ENCODE data around the gene GPS1. TPM values are rescaled to one million over a fixed set of nuclear protein-coding genes. Genes with fewer than 3 reads are reported as not detected.

GPS1 gene
- total and polyA plus RNA-seq, 4 donors = 53.9 to 66.3 (median 58.8) TPM

DNA sequence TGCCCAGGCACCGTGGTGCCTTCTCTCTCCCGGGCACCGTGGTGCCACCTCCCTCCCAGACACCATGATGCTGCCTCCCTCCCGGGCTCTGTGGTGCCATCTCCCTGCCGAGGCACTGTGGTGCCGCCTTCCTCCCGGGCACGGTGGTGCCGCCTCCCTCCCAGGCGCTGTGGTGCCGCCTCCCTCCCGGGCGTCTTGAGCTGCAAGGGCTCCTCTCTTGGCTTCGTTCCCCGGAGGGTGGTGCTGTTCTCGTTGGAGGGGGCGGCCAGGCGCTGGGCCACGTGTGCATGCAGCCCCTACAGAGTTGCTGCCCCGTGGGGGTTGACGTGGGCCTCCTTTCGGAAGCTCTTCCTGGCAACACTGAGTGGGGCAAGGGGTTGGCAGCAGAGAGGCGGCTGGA lies 37.3 kb upstream of the GPS1 start:
- 76% methylated on average over 23 of the region's 23 CpGs for WGBS
- H3K4me1 ChIP-seq (ENCODE audit: control insufficient read depth in 4 of 4, insufficient read depth in 4 of 4, low read length in 3 of 4) = peaks cover 0 to 5% (median 0%) of the 10 kb centered on the region in 4 donors
- H3K27me3 ChIP-seq (ENCODE audit: control insufficient read depth in 4 of 4, insufficient read depth in 4 of 4, low read length in 3 of 4) = no peaks in the 10 kb centered on the region
- TF ChIP-seq, protein P1, sequence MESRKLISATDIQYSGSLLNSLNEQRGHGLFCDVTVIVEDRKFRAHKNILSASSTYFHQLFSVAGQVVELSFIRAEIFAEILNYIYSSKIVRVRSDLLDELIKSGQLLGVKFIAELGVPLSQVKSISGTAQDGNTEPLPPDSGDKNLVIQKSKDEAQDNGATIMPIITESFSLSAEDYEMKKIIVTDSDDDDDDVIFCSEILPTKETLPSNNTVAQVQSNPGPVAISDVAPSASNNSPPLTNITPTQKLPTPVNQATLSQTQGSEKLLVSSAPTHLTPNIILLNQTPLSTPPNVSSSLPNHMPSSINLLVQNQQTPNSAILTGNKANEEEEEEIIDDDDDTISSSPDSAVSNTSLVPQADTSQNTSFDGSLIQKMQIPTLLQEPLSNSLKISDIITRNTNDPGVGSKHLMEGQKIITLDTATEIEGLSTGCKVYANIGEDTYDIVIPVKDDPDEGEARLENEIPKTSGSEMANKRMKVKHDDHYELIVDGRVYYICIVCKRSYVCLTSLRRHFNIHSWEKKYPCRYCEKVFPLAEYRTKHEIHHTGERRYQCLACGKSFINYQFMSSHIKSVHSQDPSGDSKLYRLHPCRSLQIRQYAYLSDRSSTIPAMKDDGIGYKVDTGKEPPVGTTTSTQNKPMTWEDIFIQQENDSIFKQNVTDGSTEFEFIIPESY (IDR thresholded peaks at IDR 0.05) = no peak
- TF ChIP-seq RXRA (IDR thresholded peaks at IDR 0.05) = no peak
- TF ChIP-seq RAD21 (IDR thresholded peaks at IDR 0.05) = no peak
- no peak for TF ChIP-seq EGR1 (IDR thresholded peaks at IDR 0.05; ENCODE audit: low read depth in 2 of 2)
- TF ChIP-seq, protein P2, sequence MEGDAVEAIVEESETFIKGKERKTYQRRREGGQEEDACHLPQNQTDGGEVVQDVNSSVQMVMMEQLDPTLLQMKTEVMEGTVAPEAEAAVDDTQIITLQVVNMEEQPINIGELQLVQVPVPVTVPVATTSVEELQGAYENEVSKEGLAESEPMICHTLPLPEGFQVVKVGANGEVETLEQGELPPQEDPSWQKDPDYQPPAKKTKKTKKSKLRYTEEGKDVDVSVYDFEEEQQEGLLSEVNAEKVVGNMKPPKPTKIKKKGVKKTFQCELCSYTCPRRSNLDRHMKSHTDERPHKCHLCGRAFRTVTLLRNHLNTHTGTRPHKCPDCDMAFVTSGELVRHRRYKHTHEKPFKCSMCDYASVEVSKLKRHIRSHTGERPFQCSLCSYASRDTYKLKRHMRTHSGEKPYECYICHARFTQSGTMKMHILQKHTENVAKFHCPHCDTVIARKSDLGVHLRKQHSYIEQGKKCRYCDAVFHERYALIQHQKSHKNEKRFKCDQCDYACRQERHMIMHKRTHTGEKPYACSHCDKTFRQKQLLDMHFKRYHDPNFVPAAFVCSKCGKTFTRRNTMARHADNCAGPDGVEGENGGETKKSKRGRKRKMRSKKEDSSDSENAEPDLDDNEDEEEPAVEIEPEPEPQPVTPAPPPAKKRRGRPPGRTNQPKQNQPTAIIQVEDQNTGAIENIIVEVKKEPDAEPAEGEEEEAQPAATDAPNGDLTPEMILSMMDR (IDR thresholded peaks at IDR 0.05; ENCODE audit: low read depth, low read length, missing input control) = no peak
- no peak for TF ChIP-seq GABPA (IDR thresholded peaks at IDR 0.05 in 1 of 2, conservative IDR thresholded peaks at IDR 0.05 in 1 of 2)
- TF ChIP-seq, protein P3, sequence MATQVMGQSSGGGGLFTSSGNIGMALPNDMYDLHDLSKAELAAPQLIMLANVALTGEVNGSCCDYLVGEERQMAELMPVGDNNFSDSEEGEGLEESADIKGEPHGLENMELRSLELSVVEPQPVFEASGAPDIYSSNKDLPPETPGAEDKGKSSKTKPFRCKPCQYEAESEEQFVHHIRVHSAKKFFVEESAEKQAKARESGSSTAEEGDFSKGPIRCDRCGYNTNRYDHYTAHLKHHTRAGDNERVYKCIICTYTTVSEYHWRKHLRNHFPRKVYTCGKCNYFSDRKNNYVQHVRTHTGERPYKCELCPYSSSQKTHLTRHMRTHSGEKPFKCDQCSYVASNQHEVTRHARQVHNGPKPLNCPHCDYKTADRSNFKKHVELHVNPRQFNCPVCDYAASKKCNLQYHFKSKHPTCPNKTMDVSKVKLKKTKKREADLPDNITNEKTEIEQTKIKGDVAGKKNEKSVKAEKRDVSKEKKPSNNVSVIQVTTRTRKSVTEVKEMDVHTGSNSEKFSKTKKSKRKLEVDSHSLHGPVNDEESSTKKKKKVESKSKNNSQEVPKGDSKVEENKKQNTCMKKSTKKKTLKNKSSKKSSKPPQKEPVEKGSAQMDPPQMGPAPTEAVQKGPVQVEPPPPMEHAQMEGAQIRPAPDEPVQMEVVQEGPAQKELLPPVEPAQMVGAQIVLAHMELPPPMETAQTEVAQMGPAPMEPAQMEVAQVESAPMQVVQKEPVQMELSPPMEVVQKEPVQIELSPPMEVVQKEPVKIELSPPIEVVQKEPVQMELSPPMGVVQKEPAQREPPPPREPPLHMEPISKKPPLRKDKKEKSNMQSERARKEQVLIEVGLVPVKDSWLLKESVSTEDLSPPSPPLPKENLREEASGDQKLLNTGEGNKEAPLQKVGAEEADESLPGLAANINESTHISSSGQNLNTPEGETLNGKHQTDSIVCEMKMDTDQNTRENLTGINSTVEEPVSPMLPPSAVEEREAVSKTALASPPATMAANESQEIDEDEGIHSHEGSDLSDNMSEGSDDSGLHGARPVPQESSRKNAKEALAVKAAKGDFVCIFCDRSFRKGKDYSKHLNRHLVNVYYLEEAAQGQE (IDR thresholded peaks at IDR 0.05) = no peak
- no peak for TF ChIP-seq TAF1 (conservative IDR thresholded peaks at IDR 0.05)
- TF ChIP-seq HNF4A (conservative IDR thresholded peaks at IDR 0.05) = no peak
- TF ChIP-seq NR2F2 (IDR thresholded peaks at IDR 0.05) = no peak
- TF ChIP-seq, protein P4, sequence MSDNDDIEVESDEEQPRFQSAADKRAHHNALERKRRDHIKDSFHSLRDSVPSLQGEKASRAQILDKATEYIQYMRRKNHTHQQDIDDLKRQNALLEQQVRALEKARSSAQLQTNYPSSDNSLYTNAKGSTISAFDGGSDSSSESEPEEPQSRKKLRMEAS (IDR thresholded peaks at IDR 0.05) = no peak
- TF ChIP-seq FOXA2 (IDR thresholded peaks at IDR 0.05) = no peak
- no peak for TF ChIP-seq SP1 (IDR thresholded peaks at IDR 0.05)
- TF ChIP-seq, protein P5, sequence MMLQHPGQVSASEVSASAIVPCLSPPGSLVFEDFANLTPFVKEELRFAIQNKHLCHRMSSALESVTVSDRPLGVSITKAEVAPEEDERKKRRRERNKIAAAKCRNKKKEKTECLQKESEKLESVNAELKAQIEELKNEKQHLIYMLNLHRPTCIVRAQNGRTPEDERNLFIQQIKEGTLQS (IDR thresholded peaks at IDR 0.05) = no peak
- no peak for TF ChIP-seq YY1 (IDR thresholded peaks at IDR 0.05)
- TF ChIP-seq JUND (IDR thresholded peaks at IDR 0.05) = no peak
- TF ChIP-seq FOXA1 (IDR thresholded peaks at IDR 0.05) = no peak
- TF ChIP-seq HNF4G (IDR thresholded peaks at IDR 0.05) = no peak
- no peaks in the 10 kb centered on the region for H3K9me3 ChIP-seq (ENCODE audit: control insufficient read depth in 4 of 4, low read length in 3 of 4)
- no peak overlapping the region for H3K4me3 ChIP-seq (ENCODE audit: low read depth in 1 of 3, low read length in 3 of 3)
- DNase-seq (ENCODE audit: low spot score) = no peak
- H3K9ac ChIP-seq (ENCODE audit: low read depth in 1 of 2, low read length in 2 of 2) = no peak overlapping the region
- peaks cover 0 to 7% (median 3%) of the 10 kb centered on the region in 4 donors for H3K36me3 ChIP-seq (ENCODE audit: control insufficient read depth in 4 of 4, insufficient read depth in 3 of 4, low read depth in 1 of 4, low read length in 3 of 4)
- no peak overlapping the region for H3K27ac ChIP-seq (ENCODE audit: low read depth in 1 of 2, low read length in 2 of 2)

All from liver (tissue), 9 donors.